Sigmoid colon (tissue), 7 donors: ENCODE measurements around the gene BRAF. TPM values are rescaled to one million over a fixed set of nuclear protein-coding genes. Genes with fewer than 3 reads are reported as not detected.
"Not testable (repeated sequence)": the region's sequence is repeated elsewhere in the genome, so short reads cannot be mapped to it uniquely, and the experiment has no call there.

Experiments
- DNase-seq: peaks from one replicate; pipeline ENCODE4 v3.0.0-alpha.2; 2019
- H3K27ac ChIP-seq, 4 donors: fragments of 200-600 bp; sonication (generic); one replicate each; pipeline ENCODE4 v1.5.1; 2016 to 2019; ENCODE audit warnings: mild to moderate bottlenecking in 1 of 4
- H3K27me3 ChIP-seq, 3 donors: fragments of 200-600 bp; sonication (generic); one replicate each; pipeline ENCODE4 v1.5.1; 2019; ENCODE audit warnings: mild to moderate bottlenecking in 1 of 3
- H3K36me3 ChIP-seq, 4 donors: fragments of 200-600 bp; sonication (generic); one replicate each; pipeline ENCODE4 v1.5.1; 2016 to 2019
- H3K4me1 ChIP-seq, 4 donors: fragments of 200-600 bp; sonication (generic); one replicate each; pipeline ENCODE4 v1.5.1; 2017 to 2019
- H3K4me3 ChIP-seq, 4 donors: fragments of 200-600 bp; sonication (generic); one replicate each; pipeline ENCODE4 v1.5.1; 2017 to 2019; ENCODE audit warnings: mild to moderate bottlenecking in 2 of 4, moderate library complexity in 1 of 4
- H3K9me3 ChIP-seq, 4 donors: fragments of 200-600 bp in 3 of 4; sonication (generic) in 3 of 4; one replicate each; pipeline versions ENCODE4 v1.5.1 to v1.6.1; 2013 to 2019
- CTCF ChIP-seq, 4 experiments: fragments of 450-650 bp in 3 of 4; fragments of 200-600 bp in 1 of 4; IDR thresholded peaks; one replicate each; pipeline ENCODE4 v1.5.1; 2016 to 2019; ENCODE audit warnings: antibody characterized with exemption in 4 of 4, mild to moderate bottlenecking in 3 of 4, moderate library complexity in 2 of 4
- EP300 ChIP-seq, 4 donors: sonication (generic); formaldehyde crosslinking; IDR thresholded peaks; one replicate each; pipeline ENCODE4 v1.6.1; 2017; ENCODE audit warnings: antibody characterized with exemption in 4 of 4
- POLR2A ChIP-seq, 2 donors: fragments of 450-650 bp; IDR thresholded peaks; one replicate each; pipeline ENCODE4 v1.6.1; 2016; ENCODE audit warnings: antibody characterized with exemption in 2 of 2, mild to moderate bottlenecking in 2 of 2, moderate library complexity in 2 of 2
- POLR2AphosphoS5 ChIP-seq, 4 donors: sonication (generic); formaldehyde crosslinking; IDR thresholded peaks; one replicate each; pipeline ENCODE4 v1.6.1; 2017; ENCODE audit warnings: antibody characterized with exemption in 4 of 4
- WGBS, 2 donors: extraction: QIAGEN DNeasy Blood & Tissue Kit; methylation state at CpG; one replicate each; pipeline ENCODE4 v1.1.7; 2013; 5-methylcytosine and 5-hydroxymethylcytosine counted together
- intact Hi-C: fragments of 100-400 bp; cut with DNase I; formaldehyde crosslinking; loops from one replicate; pipeline ENCODE4 v1.15.1; 2023
- polyA plus RNA-seq, 3 donors: library from polyadenylated mRNA; stranded (reverse); fragments of 200-250 nt; gene quantifications; one replicate each; pipeline ENCODE4 v1.2.3, GENCODE V29; 2013
- total RNA-seq, 4 donors: library from RNA; depleted of rRNA; stranded (reverse); fragments of >200 nt; gene quantifications; one replicate each; pipeline ENCODE4 v1.1.0, GENCODE V29; 2016
- donor health status: healthy with polysubstance abuse.
- donor health status: Bipolar disorder and iron deficiency.
- donor health status: healthy.

Gene BRAF
- total and polyA plus RNA-seq, 7 donors: 4.8 to 64.8 (median 43.1) TPM

- H3K27ac ChIP-seq: no peak overlapping the region
- no peak overlapping the region for H3K4me3 ChIP-seq
- no peaks in the 10 kb centered on the region for H3K9me3 ChIP-seq
- no peaks in the 10 kb centered on the region for H3K27me3 ChIP-seq
- intact Hi-C loops: no loop called here
- no peak for DNase-seq
- peaks cover 0 to 11% (median 0%) of the 10 kb centered on the region in 4 donors for H3K36me3 ChIP-seq
- 39 to 71% methylated on average over 1 of the region's 1 CpG for WGBS, 2 donors
- no peaks in the 10 kb centered on the region for H3K4me1 ChIP-seq
- TF ChIP-seq POLR2AphosphoS5 (IDR thresholded peaks at IDR 0.05) (no peak), POLR2A (IDR thresholded peaks at IDR 0.05) (no peak), EP300 (IDR thresholded peaks at IDR 0.05) (no peak), CTCF (IDR thresholded peaks at IDR 0.05) (no peak)
Measured at GRCh38 chr7:140841166-140841715, 83.5 kb downstream of the BRAF start.

- H3K9me3 ChIP-seq: no peaks in the 10 kb centered on the region
- intact Hi-C loops: no loop called here
- H3K36me3 ChIP-seq: peaks cover 0 to 18% (median 3%) of the 10 kb centered on the region in 4 donors
- no peak overlapping the region for H3K27ac ChIP-seq
- DNase-seq: no peak
- no peaks in the 10 kb centered on the region for H3K27me3 ChIP-seq
- no peaks in the 10 kb centered on the region for H3K4me1 ChIP-seq
- WGBS, 2 donors: 92 to 94% methylated on average over 4 of the region's 4 CpGs
- no peak overlapping the region for H3K4me3 ChIP-seq
- TF ChIP-seq POLR2AphosphoS5 (IDR thresholded peaks at IDR 0.05) (no peak), CTCF (IDR thresholded peaks at IDR 0.05) (no peak), POLR2A (IDR thresholded peaks at IDR 0.05) (no peak), EP300 (IDR thresholded peaks at IDR 0.05) (no peak)
Measured at GRCh38 chr7:140831724-140832123, 93.0 kb downstream of the BRAF start.

- DNase-seq: no peak
- TF ChIP-seq EP300 (IDR thresholded peaks at IDR 0.05): no peak
- no peak for TF ChIP-seq POLR2AphosphoS5 (IDR thresholded peaks at IDR 0.05)
- TF ChIP-seq POLR2A (IDR thresholded peaks at IDR 0.05): no peak
- no peak for TF ChIP-seq CTCF (IDR thresholded peaks at IDR 0.05)
- WGBS, 2 donors: 98 to 99% methylated on average over 1 of the region's 1 CpG
- Histone ChIP-seq H3K27me3 (no peaks in the 10 kb centered on the region), H3K4me1 (no peaks in the 10 kb centered on the region), H3K9me3 (no peaks in the 10 kb centered on the region), H3K36me3 (peaks cover 0 to 17% (median 3%) of the 10 kb centered on the region in 4 donors), H3K4me3 (no peak overlapping the region), H3K27ac (no peak overlapping the region)
- intact Hi-C loops: no loop called here
Measured at GRCh38 chr7:140829720-140830119, 95.0 kb downstream of the BRAF start.

- intact Hi-C loops: no loop called here
- 80 to 92% methylated on average over 1 of the region's 1 CpG for WGBS, 2 donors
- peaks cover 0 to 10% (median 0%) of the 10 kb centered on the region in 4 donors for H3K36me3 ChIP-seq
Measured at GRCh38 chr7:140828741-140829140, 96.0 kb downstream of the BRAF start.

GRCh38 chr7:140817383-140817782, 107.3 kb downstream of the BRAF start:
- DNase-seq, H3K9me3 ChIP-seq, H3K36me3 ChIP-seq, H3K27me3 ChIP-seq, H3K4me3 ChIP-seq, intact Hi-C loops, H3K27ac ChIP-seq: not testable (repeated sequence)
- H3K4me1 ChIP-seq: peaks cover 0 to 10% (median 4%) of the 10 kb centered on the region in 4 donors

More at GRCh38 chr7:140828741-140829140, 96.0 kb downstream of the BRAF start:
- H3K4me3 ChIP-seq: no peak overlapping the region
- no peaks in the 10 kb centered on the region for H3K9me3 ChIP-seq
- no peak overlapping the region for H3K27ac ChIP-seq
- TF ChIP-seq EP300 (IDR thresholded peaks at IDR 0.05) (no peak), POLR2A (IDR thresholded peaks at IDR 0.05) (no peak), CTCF (IDR thresholded peaks at IDR 0.05) (no peak), POLR2AphosphoS5 (IDR thresholded peaks at IDR 0.05) (no peak)
- no peaks in the 10 kb centered on the region for H3K27me3 ChIP-seq
- no peaks in the 10 kb centered on the region for H3K4me1 ChIP-seq
- DNase-seq: no peak
